Testis (tissue), 3 donors: ENCODE measurements around the gene HOTAIR. TPM values are rescaled to one million over a fixed set of nuclear protein-coding genes. Genes with fewer than 3 reads are reported as not detected.
A peak's percentile ranks its signal among the peaks of the same experiment; 100 is the strongest.

ENCODE experiments used
- DNase-seq: peaks from one replicate; pipeline ENCODE4 v3.0.0-alpha.2; 2019
- H3K27ac ChIP-seq, 2 donors: fragments of 200-600 bp; sonication (generic); one replicate each; pipeline ENCODE4 v1.5.1; 2019
- H3K27me3 ChIP-seq: fragments of 200-600 bp; sonication (generic); one replicate; pipeline ENCODE4 v1.5.1; 2019
- H3K36me3 ChIP-seq: fragments of 200-600 bp; sonication (generic); one replicate; pipeline ENCODE4 v1.5.1; 2017; ENCODE audit warnings: low read depth; ENCODE audit errors: missing control alignments
- H3K4me1 ChIP-seq: fragments of 200-600 bp; sonication (generic); one replicate; pipeline ENCODE4 v1.5.1; 2019
- H3K4me3 ChIP-seq, 2 donors: fragments of 200-600 bp; sonication (generic); one replicate each; pipeline ENCODE4 v1.5.1; 2017 to 2019
- H3K9me3 ChIP-seq: fragments of 200-600 bp; sonication (generic); one replicate; pipeline ENCODE4 v1.5.1; 2017
- POLR2A ChIP-seq: fragments of 450-650 bp; IDR thresholded peaks from one replicate; pipeline ENCODE4 v1.6.1; 2017; ENCODE audit warnings: antibody characterized with exemption, mild to moderate bottlenecking, moderate library complexity
- WGBS, 2 donors: methylation state at CpG; one replicate each; pipeline ENCODE4 v1.1.5; 2018; 5-methylcytosine and 5-hydroxymethylcytosine counted together
- intact Hi-C: fragments of 100-400 bp; cut with DNase I; formaldehyde crosslinking; loops from one replicate; pipeline ENCODE4 v1.15.1; 2023; ENCODE audit warnings: low total_unique reads
- polyA plus RNA-seq: library from polyadenylated mRNA; stranded (reverse); fragments of 350-450 nt; fragmentation: Illumina TruSeq; extraction: RNeasy Lipid Tissue Mini Kit (QIAGEN cat#74804); gene quantifications from one replicate; pipeline ENCODE4 v1.2.3, GENCODE V29; 2014; ENCODE audit warnings: low read depth, low replicate concordance; ENCODE audit not compliant: insufficient read depth
- total RNA-seq, 2 donors: library from RNA; depleted of rRNA; stranded (reverse); fragments of >200 nt; gene quantifications; one replicate each; pipeline ENCODE4 v1.2.3, GENCODE V29; 2016
- TF ChIP-seq, protein P1 (sequence below), 3 experiments: fragments of 450-650 bp in 2 of 3; fragments of 200-600 bp in 1 of 3; sonication (generic) in 1 of 3; IDR thresholded peaks; one replicate each; pipeline ENCODE4 v1.5.1; 2016 to 2019; ENCODE audit warnings: antibody characterized with exemption in 3 of 3, mild to moderate bottlenecking in 2 of 3, moderate library complexity in 1 of 3

HOTAIR gene
- total and polyA plus RNA-seq, 3 donors from 2014 or later: 3.1 to 8.6 (median 3.4) TPM

DNA sequence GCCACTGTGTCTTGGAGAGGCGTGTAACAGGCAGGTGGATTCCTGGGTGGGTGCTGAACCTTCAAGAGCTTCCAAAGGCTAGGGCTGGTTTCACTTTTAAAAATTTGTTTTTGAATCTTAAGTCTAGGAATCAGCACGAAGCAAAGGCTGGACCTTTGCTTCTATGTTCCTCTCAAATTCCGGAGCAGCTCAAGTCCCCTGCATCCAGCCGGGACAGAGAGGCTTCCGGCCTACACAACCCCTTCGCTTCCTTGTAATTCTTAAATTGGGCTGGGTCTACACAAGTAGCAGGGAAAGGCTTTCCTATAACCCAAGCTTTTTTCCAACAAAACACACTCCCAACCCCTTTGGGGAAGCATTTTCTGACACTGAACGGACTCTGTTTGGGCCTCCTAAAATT is 11.7 kb downstream of the HOTAIR start:
- Histone ChIP-seq H3K27me3 (peaks cover 3% of the 10 kb centered on the region), H3K4me3 (no peak overlapping the region), H3K36me3 (no peaks in the 10 kb centered on the region), H3K27ac (no peak overlapping the region), H3K9me3 (no peaks in the 10 kb centered on the region), H3K4me1 (peaks cover 2% of the 10 kb centered on the region)
- DNase-seq: no peak
- 30 to 32% methylated on average over 7 of the region's 7 CpGs for WGBS, 2 donors
- intact Hi-C loops: no loop called here
- TF ChIP-seq POLR2A: no peak
- TF ChIP-seq, protein P1, sequence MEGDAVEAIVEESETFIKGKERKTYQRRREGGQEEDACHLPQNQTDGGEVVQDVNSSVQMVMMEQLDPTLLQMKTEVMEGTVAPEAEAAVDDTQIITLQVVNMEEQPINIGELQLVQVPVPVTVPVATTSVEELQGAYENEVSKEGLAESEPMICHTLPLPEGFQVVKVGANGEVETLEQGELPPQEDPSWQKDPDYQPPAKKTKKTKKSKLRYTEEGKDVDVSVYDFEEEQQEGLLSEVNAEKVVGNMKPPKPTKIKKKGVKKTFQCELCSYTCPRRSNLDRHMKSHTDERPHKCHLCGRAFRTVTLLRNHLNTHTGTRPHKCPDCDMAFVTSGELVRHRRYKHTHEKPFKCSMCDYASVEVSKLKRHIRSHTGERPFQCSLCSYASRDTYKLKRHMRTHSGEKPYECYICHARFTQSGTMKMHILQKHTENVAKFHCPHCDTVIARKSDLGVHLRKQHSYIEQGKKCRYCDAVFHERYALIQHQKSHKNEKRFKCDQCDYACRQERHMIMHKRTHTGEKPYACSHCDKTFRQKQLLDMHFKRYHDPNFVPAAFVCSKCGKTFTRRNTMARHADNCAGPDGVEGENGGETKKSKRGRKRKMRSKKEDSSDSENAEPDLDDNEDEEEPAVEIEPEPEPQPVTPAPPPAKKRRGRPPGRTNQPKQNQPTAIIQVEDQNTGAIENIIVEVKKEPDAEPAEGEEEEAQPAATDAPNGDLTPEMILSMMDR (IDR thresholded peaks at IDR 0.05): no peak

GRCh38 chr12:53961025-53961761 is 13.6 kb downstream of the HOTAIR start:
- H3K9me3 ChIP-seq: no peaks in the 10 kb centered on the region
- DNase-seq: no peak
- WGBS, 2 donors: 3 to 8% methylated on average over 8 to 72 of the region's 72 CpGs
- peak overlapping the region in 1 of 2 donors; percentile 20 for H3K4me3 ChIP-seq
- no peak for TF ChIP-seq POLR2A
- no peak overlapping the region for H3K27ac ChIP-seq
- peaks cover 2% of the 10 kb centered on the region for H3K4me1 ChIP-seq
- no peaks in the 10 kb centered on the region for H3K36me3 ChIP-seq
- intact Hi-C loops: no loop called here
- H3K27me3 ChIP-seq: peaks cover 3% of the 10 kb centered on the region

- 12% methylated on average over 26 to 39 of the region's 39 CpGs for WGBS, 2 donors
- intact Hi-C loops: no loop called here
- H3K4me3 ChIP-seq: peak overlapping the region in 1 of 2 donors; percentile 20
- TF ChIP-seq, protein P1 (IDR thresholded peaks at IDR 0.05): no peak
- TF ChIP-seq POLR2A: no peak
- no peaks in the 10 kb centered on the region for H3K9me3 ChIP-seq
- H3K27ac ChIP-seq: no peak overlapping the region
- H3K36me3 ChIP-seq: no peaks in the 10 kb centered on the region
- H3K4me1 ChIP-seq: peaks cover 2% of the 10 kb centered on the region
- peaks cover 3% of the 10 kb centered on the region for H3K27me3 ChIP-seq
- DNase-seq: no peak
Observed at GRCh38 chr12:53960187-53961024, 14.3 kb downstream of the HOTAIR start.

- H3K9me3 ChIP-seq: no peaks in the 10 kb centered on the region
- TF ChIP-seq, protein P1 (IDR thresholded peaks at IDR 0.05): no peak
- TF ChIP-seq POLR2A: no peak
- H3K4me1 ChIP-seq: no peaks in the 10 kb centered on the region
- no peak for DNase-seq
- intact Hi-C loops: no loop called here
- 21 to 30% methylated on average over 4 of the region's 4 CpGs for WGBS, 2 donors
- H3K4me3 ChIP-seq: no peak overlapping the region
- no peaks in the 10 kb centered on the region for H3K36me3 ChIP-seq
- H3K27me3 ChIP-seq: peaks cover 3% of the 10 kb centered on the region
- no peak overlapping the region for H3K27ac ChIP-seq
Observed at GRCh38 chr12:53959314-53959713, 15.4 kb downstream of the HOTAIR start.

- Histone ChIP-seq H3K27ac (no peak overlapping the region), H3K27me3 (peaks cover 3% of the 10 kb centered on the region)
- 44 to 58% methylated on average over 3 of the region's 3 CpGs for WGBS, 2 donors
Observed at GRCh38 chr12:53958128-53958527, 16.6 kb downstream of the HOTAIR start.

More at GRCh38 chr12:53958128-53958527, 16.6 kb downstream of the HOTAIR start:
- Histone ChIP-seq H3K9me3 (no peaks in the 10 kb centered on the region), H3K4me3 (no peak overlapping the region), H3K4me1 (no peaks in the 10 kb centered on the region), H3K36me3 (no peaks in the 10 kb centered on the region)
- no peak for DNase-seq
- intact Hi-C loops: no loop called here
- TF ChIP-seq, protein P1 (IDR thresholded peaks at IDR 0.05): no peak
- no peak for TF ChIP-seq POLR2A
